Stimulated activated CD8-positive, alpha-beta memory T cell treated with anti-CD3 and anti-CD28 coated beads, Interleukin-4, amount 100 ng/mL, for 48 hours (primary cell): ENCODE results near the gene CDK6.

Experiments
- DNase-seq: peaks from one replicate; pipeline ENCODE4 v3.0.0-alpha.2; 2020

Gene CDK6

GRCh38 chr7:92563345-92563744 lies 273.0 kb downstream of the CDK6 start:
- no peak for DNase-seq

GRCh38 chr7:92560602-92561001 lies 275.8 kb downstream of the CDK6 start:
- no peak for DNase-seq

DNA sequence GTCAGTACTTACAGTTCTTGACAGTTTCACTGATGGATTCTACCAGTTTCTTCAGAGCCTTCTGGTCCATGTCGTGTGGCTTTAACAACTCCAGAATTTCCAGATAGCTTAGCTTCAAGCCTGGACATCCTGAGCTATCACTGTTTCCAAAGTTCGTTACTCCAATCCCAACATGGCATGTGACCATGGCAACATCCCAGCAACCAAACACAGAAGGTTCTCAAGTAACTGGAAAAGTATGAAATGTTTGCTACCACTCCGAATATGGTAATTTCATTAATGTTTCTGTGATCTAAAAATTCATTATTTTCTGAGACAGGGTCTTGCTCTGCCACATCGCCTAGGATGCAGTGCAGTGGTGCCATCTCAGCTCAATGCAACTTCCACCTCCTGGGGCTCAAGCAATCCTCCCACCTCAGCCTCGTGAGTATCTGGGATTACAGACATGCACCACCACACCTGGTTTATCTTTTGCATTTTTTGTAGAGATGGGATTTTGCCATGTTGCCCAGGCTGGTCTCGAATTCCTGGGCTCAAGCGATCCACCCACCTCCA lies 278.5 kb downstream of the CDK6 start:
- DNase-seq: no peak

GRCh38 chr7:92557249-92557648 lies 279.1 kb downstream of the CDK6 start:
- no peak for DNase-seq
